CD4-positive, alpha-beta T cell (primary cell): Measurements from ENCODE around the gene KRTAP10-1. TPM values are rescaled to one million over a fixed set of nuclear protein-coding genes. Genes with fewer than 3 reads are reported as not detected.

Experiments used
- ATAC-seq: fragments of 200-7000 bp; cut with Tn5 transposase; one replicate; pipeline ENCODE4 v1.10.0; 2022; ENCODE audit warnings: mild to moderate bottlenecking; ENCODE audit not compliant: poor library complexity
- CTCF ChIA-PET: fragments of 350-600 bp; sonication (Branson Sonifier 250); formaldehyde crosslinking; loops from one replicate; lab custom pipeline; 2021; ENCODE audit warnings: antibody characterized with exemption, inconsistent platforms; lab: Charles Lee
- POLR2A ChIA-PET: fragments of 350-600 bp; sonication (Branson Sonifier 250); formaldehyde crosslinking; loops from one replicate; lab custom pipeline; 2021; ENCODE audit warnings: antibody characterized with exemption, inconsistent platforms; lab: Charles Lee
- DNase-seq, 14 experiments: peaks; one replicate each; pipeline ENCODE4 v3.0.0-alpha.2; 2013 to 2020; ENCODE audit warnings: mixed read lengths in 2 of 14
- H3K27ac ChIP-seq, 2 donors: one replicate each; pipeline versions ENCODE4 v1.5.1 to v1.7.0; 2013; ENCODE audit warnings: low read length in 2 of 2, low read depth in 1 of 2, mild to moderate bottlenecking in 1 of 2
- H3K27me3 ChIP-seq, 2 experiments: 1 replicate in 1 of 2; 2 replicates in 1 of 2; pipeline versions ENCODE4 v1.6.1 to v1.7.0; 2013; ENCODE audit warnings: low read length in 2 of 2, control low read depth in 1 of 2, mild to moderate bottlenecking in 1 of 2, moderate library complexity in 1 of 2; ENCODE audit not compliant: insufficient read depth in 2 of 2, control insufficient read depth in 1 of 2
- H3K36me3 ChIP-seq: one replicate; pipeline ENCODE4 v1.6.1; 2013; ENCODE audit warnings: low read length, control low read depth; ENCODE audit not compliant: insufficient read depth
- H3K4me1 ChIP-seq: one replicate; pipeline ENCODE4 v1.6.1; 2013; ENCODE audit warnings: low read length, control low read depth; ENCODE audit not compliant: insufficient read depth
- H3K4me3 ChIP-seq: one replicate; pipeline ENCODE4 v1.5.1; 2013; ENCODE audit warnings: mild to moderate bottlenecking, low read length, moderate library complexity
- H3K9me3 ChIP-seq, 2 experiments: 1 replicate in 1 of 2; 2 replicates in 1 of 2; pipeline versions ENCODE4 v1.6.1 to v1.7.0; 2013; ENCODE audit warnings: low read length in 2 of 2, mild to moderate bottlenecking in 2 of 2, control low read depth in 1 of 2, moderate library complexity in 1 of 2; ENCODE audit not compliant: control insufficient read depth in 1 of 2, insufficient read depth in 1 of 2
- H3K27ac Mint-ChIP-seq: one replicate; pipeline ENCODE4 v1.8.0; 2020; ENCODE audit warnings: mixed read lengths
- H3K27me3 Mint-ChIP-seq: one replicate; pipeline ENCODE4 v1.8.0; 2021; ENCODE audit warnings: mixed read lengths
- H3K36me3 Mint-ChIP-seq: one replicate; pipeline ENCODE4 v1.8.0; 2021; ENCODE audit warnings: low read depth, mixed read lengths
- H3K4me1 Mint-ChIP-seq: one replicate; pipeline ENCODE4 v1.8.0; 2021; ENCODE audit warnings: low read depth, mixed read lengths
- H3K4me3 Mint-ChIP-seq: one replicate; pipeline ENCODE4 v1.8.0; 2020; ENCODE audit warnings: mild to moderate bottlenecking, mixed read lengths
- H3K9me3 Mint-ChIP-seq: one replicate; pipeline ENCODE4 v1.8.0; 2020; ENCODE audit warnings: mixed read lengths
- CTCF ChIP-seq: fragments of 200-600 bp; IDR thresholded peaks from one replicate; pipeline ENCODE4 v1.8.0; 2022; ENCODE audit warnings: antibody characterized with exemption, mild to moderate bottlenecking
- intact Hi-C, 2 experiments: fragments of 100-400 bp; cut with DNase I in 1 of 2; cut with micrococcal nuclease in 1 of 2; formaldehyde crosslinking; loops; one replicate each; pipeline versions ENCODE4 v1.15.1 to v1.9.0; 2023 to 2025; cut with DNase I, micrococcal nuclease
- total RNA-seq, 174 experiments: library from RNA in 2 of 174; stranded (reverse) in 2 of 174; gene quantifications; one replicate each; pipeline ENCODE4 v1.2.3 and lab custom pipeline; 2021 to 2026

KRTAP10-1 gene
- total RNA-seq, 2 experiments from 2014 or later = not detected

DNA sequence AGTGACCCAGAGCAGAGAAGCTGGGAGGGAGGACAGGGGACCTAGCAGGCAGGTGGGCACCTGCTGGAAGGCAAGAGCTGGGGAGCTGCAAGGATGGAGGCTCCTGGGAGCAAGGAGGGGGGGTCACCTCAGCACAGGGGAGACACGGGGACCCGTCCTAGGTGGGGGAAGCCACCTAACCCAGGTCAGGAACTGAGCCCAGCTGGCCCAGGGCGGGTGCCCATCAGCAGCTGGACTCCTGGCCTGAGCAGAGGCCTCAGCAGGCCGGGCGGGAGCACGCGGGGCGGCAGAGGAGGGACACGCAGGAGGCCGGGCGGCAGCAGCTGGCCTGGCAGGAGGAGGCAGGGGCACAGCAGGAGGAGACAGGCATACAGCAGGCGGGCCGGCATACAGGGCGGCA lies 949 bp downstream of the KRTAP10-1 start:
- CTCF ChIA-PET = no interaction called here
- DNase-seq = no peak
- Histone ChIP-seq H3K4me3 (no peak overlapping the region), H3K4me1 (no peaks in the 10 kb centered on the region), H3K27me3 (peaks cover 0 to 2% of the 10 kb centered on the region in 2 experiments), H3K9me3 (peaks cover 12 to 13% of the 10 kb centered on the region in 2 experiments), H3K36me3 (no peaks in the 10 kb centered on the region), H3K27ac (no peak overlapping the region)
- Mint-ChIP-seq H3K4me1 (no peaks in the 10 kb centered on the region), H3K36me3 (no peaks in the 10 kb centered on the region), H3K27ac (no peak overlapping the region), H3K4me3 (no peak overlapping the region), H3K27me3 (no peaks in the 10 kb centered on the region), H3K9me3 (peaks cover 4% of the 10 kb centered on the region)
- intact Hi-C loops = no loop called here
- ATAC-seq = no peak
- POLR2A ChIA-PET = no interaction called here
- no peak for TF ChIP-seq CTCF

DNA sequence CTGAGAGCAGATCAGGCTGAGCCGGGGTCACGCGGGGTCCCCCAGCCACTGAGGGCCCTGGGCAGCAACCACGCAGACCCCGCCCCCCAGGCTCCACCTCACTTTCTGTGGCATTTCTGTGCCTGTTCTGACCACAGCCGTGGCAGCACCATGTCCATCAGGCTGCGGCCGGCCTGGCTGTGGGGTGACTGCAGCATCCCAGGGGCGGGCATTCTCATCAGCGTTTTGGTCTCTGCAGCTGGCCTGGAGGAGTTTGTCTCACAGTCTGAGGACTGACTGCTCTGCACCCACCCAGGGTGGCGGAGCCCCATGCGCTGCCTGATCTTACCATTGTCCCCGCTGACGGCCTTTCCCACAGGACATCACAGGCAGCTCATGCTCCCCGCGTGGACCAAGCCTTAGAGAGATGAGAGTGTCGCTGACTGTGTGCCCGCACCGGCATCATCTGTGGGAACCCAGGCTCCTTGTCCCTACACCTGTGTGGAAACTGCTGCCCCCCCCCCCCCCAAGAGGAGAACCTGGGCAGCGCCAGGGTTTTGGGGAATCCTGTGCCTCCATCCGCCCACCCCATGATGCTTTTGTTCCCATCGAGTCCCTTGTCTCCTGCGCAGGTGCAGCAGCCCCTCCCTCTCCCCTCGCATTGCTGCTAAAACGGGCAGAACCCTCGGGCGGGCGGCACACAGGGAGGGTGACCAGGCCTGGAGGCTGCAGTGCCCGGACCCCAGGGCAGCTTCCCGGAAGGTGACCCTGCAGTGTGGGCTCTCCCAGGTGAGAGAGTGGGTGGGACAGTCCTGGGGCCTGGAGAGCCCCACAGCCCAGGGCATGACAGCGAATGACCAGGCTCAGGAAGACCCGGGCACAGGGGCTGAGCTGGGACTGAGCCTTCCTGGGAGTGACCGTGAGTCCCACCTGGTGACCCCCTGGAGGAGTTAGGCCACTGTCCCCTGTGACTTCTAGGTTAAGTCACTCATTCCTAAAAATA lies 1.8 kb downstream of the KRTAP10-1 start:
- POLR2A ChIA-PET = no interaction called here

DNA sequence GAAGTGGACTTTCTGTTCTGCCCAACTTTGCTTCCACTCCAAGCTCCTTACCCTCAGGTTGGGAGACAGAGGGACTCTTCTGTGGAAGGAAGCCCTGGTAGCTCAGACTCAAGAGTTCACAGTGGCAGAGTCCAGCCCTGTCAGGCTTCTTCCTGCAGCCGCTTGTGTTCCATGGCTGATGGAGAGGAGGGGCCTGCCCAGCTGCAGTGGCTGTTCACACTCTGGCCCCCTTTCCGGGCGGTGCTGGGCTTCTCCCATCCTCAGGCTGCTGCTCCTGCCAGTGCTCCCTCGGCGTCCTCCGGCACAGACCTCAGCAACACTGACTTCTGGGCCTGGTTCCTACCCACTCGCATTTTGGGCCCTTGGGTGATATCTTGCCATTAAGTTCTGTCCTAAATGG lies 4.0 kb downstream of the KRTAP10-1 start:
- no peaks in the 10 kb centered on the region for H3K27me3 Mint-ChIP-seq
- no peak for ATAC-seq
- no peak overlapping the region for H3K27ac ChIP-seq
- no peak overlapping the region for H3K4me3 Mint-ChIP-seq
- no peaks in the 10 kb centered on the region for H3K4me1 ChIP-seq
- H3K4me1 Mint-ChIP-seq = no peaks in the 10 kb centered on the region
- H3K36me3 Mint-ChIP-seq = no peaks in the 10 kb centered on the region
- DNase-seq = no peak
- no peak overlapping the region for H3K4me3 ChIP-seq
- H3K9me3 ChIP-seq = peaks cover 0 to 13% of the 10 kb centered on the region in 2 experiments
- H3K27ac Mint-ChIP-seq = no peak overlapping the region
- CTCF ChIA-PET = no interaction called here
- no peak for TF ChIP-seq CTCF
- no peaks in the 10 kb centered on the region for H3K9me3 Mint-ChIP-seq
- H3K36me3 ChIP-seq = no peaks in the 10 kb centered on the region
- POLR2A ChIA-PET = no interaction called here
- intact Hi-C loops = no loop called here
- peaks cover 0 to 2% of the 10 kb centered on the region in 2 experiments for H3K27me3 ChIP-seq

More for the DNA sequence above, 1.8 kb downstream of the KRTAP10-1 start:
- Mint-ChIP-seq H3K27ac (no peak overlapping the region), H3K4me1 (no peaks in the 10 kb centered on the region), H3K27me3 (no peaks in the 10 kb centered on the region), H3K9me3 (peaks cover 4% of the 10 kb centered on the region), H3K36me3 (no peaks in the 10 kb centered on the region), H3K4me3 (no peak overlapping the region)
- Histone ChIP-seq H3K9me3 (peaks cover 12 to 13% of the 10 kb centered on the region in 2 experiments), H3K27ac (no peak overlapping the region), H3K27me3 (peaks cover 0 to 2% of the 10 kb centered on the region in 2 experiments), H3K4me1 (no peaks in the 10 kb centered on the region), H3K36me3 (no peaks in the 10 kb centered on the region), H3K4me3 (no peak overlapping the region)
- ATAC-seq (no peak), DNase-seq (peak in 1 of 14 experiments; percentile 7)
- CTCF ChIA-PET = no interaction called here
- intact Hi-C loops = no loop called here
- TF ChIP-seq CTCF = no peak
